H9 (cell line): ENCODE measurements around the gene RAB5A. TPM values are rescaled to one million over a fixed set of nuclear protein-coding genes. Genes with fewer than 3 reads are reported as not detected.

ENCODE experiments used
- DNase-seq: peaks from one replicate; pipeline ENCODE4 v3.0.0-alpha.2; 2017
- H2AFZ ChIP-seq: one replicate; pipeline ENCODE4 v1.6.1; 2013; ENCODE audit warnings: mild to moderate bottlenecking, low read length, control low read depth, moderate library complexity
- H2AK5ac ChIP-seq: 2 replicates; pipeline ENCODE4 v1.6.1; 2013; ENCODE audit warnings: low read length, control low read depth, mixed read lengths; ENCODE audit not compliant: insufficient read length
- H2BK120ac ChIP-seq: one replicate; pipeline ENCODE4 v1.6.1; 2013; ENCODE audit warnings: low read depth, mild to moderate bottlenecking, low read length, control low read depth, inconsistent platforms; ENCODE audit not compliant: poor library complexity, severe bottlenecking
- H2BK12ac ChIP-seq: 2 replicates; pipeline ENCODE4 v1.6.1; 2013; ENCODE audit warnings: low read length, control low read depth, mixed read lengths, low read depth; ENCODE audit not compliant: insufficient read length
- H2BK15ac ChIP-seq: 2 replicates; pipeline ENCODE4 v1.6.1; 2013; ENCODE audit warnings: low read depth, low read length, control low read depth
- H2BK20ac ChIP-seq: one replicate; pipeline ENCODE4 v1.6.1; 2013; ENCODE audit warnings: low read depth, mild to moderate bottlenecking, low read length, control low read depth, inconsistent platforms; ENCODE audit not compliant: poor library complexity, severe bottlenecking
- H2BK5ac ChIP-seq: 2 replicates; pipeline ENCODE4 v1.6.1; 2013; ENCODE audit warnings: low read length, control low read depth, mixed read lengths; ENCODE audit not compliant: insufficient read length
- H3K14ac ChIP-seq: 2 replicates; pipeline ENCODE4 v1.6.1; 2013; ENCODE audit warnings: low read length, control low read depth; ENCODE audit not compliant: insufficient read depth
- H3K18ac ChIP-seq: 2 replicates; pipeline ENCODE4 v1.6.1; 2013; ENCODE audit warnings: low read depth, mild to moderate bottlenecking, mixed read lengths, low read length, control low read depth; ENCODE audit not compliant: insufficient read length
- H3K23ac ChIP-seq: 2 replicates; pipeline ENCODE4 v1.6.1; 2013; ENCODE audit warnings: low read length, control low read depth, mixed read lengths, low read depth; ENCODE audit not compliant: insufficient read length
- H3K23me2 ChIP-seq: 2 replicates; pipeline ENCODE4 v1.6.1; 2013; ENCODE audit warnings: low read depth, mild to moderate bottlenecking, mixed read lengths, low read length, control low read depth; ENCODE audit not compliant: insufficient read length, poor library complexity, severe bottlenecking
- H3K27ac ChIP-seq: 2 replicates; pipeline ENCODE4 v1.5.1; 2013; ENCODE audit warnings: low read length, control low read depth, mixed read lengths, low read depth; ENCODE audit not compliant: insufficient read length
- H3K27me3 ChIP-seq: 2 replicates; pipeline ENCODE4 v1.6.1; 2013; ENCODE audit warnings: low read length, control low read depth, inconsistent platforms; ENCODE audit not compliant: insufficient read depth
- H3K4ac ChIP-seq: 2 replicates; pipeline ENCODE4 v1.6.1; 2013; ENCODE audit warnings: low read depth, mild to moderate bottlenecking, control low read depth, inconsistent platforms, low read length, moderate library complexity
- H3K4me1 ChIP-seq: 2 replicates; pipeline ENCODE4 v1.6.1; 2013; ENCODE audit warnings: low read length, control low read depth, inconsistent platforms; ENCODE audit not compliant: insufficient read depth
- H3K4me2 ChIP-seq: 2 replicates; pipeline ENCODE4 v1.6.1; 2013; ENCODE audit warnings: low read length, control low read depth, mixed read lengths; ENCODE audit not compliant: insufficient read length, insufficient read depth
- H3K56ac ChIP-seq: 2 replicates; pipeline ENCODE4 v1.6.1; 2013; ENCODE audit warnings: low read depth, mild to moderate bottlenecking, mixed read lengths, low read length, control low read depth; ENCODE audit not compliant: insufficient read length
- H3K79me1 ChIP-seq: 2 replicates; pipeline ENCODE4 v1.6.1; 2013; ENCODE audit warnings: low read depth, mild to moderate bottlenecking, moderate library complexity, low read length, control low read depth, inconsistent platforms; ENCODE audit not compliant: insufficient read depth, poor library complexity, severe bottlenecking
- H3K79me2 ChIP-seq: 2 replicates; pipeline ENCODE4 v1.6.1; 2013; ENCODE audit warnings: low read length, control low read depth, inconsistent platforms; ENCODE audit not compliant: insufficient read depth
- H3K9ac ChIP-seq: 2 replicates; pipeline ENCODE4 v1.6.1; 2013; ENCODE audit warnings: low read length, control low read depth, mixed read lengths; ENCODE audit not compliant: insufficient read length; ENCODE audit errors: extremely low read depth
- H3K9me3 ChIP-seq: one replicate; pipeline ENCODE4 v1.6.1; 2013; ENCODE audit warnings: low read depth, low read length, inconsistent platforms; ENCODE audit not compliant: control insufficient read depth
- H3T11ph ChIP-seq: one replicate; pipeline ENCODE4 v1.6.1; 2013; ENCODE audit warnings: mild to moderate bottlenecking, low read length, control low read depth, inconsistent platforms
- H4K20me1 ChIP-seq: one replicate; pipeline ENCODE4 v1.6.1; 2013; ENCODE audit not compliant: control insufficient read depth, insufficient read length, insufficient read depth
- H4K5ac ChIP-seq: 2 replicates; pipeline ENCODE4 v1.6.1; 2013; ENCODE audit warnings: low read depth, mild to moderate bottlenecking, mixed read lengths, low read length, control low read depth; ENCODE audit not compliant: insufficient read length
- H4K8ac ChIP-seq: replicated peaks from 2 replicates; pipeline ENCODE4 v1.6.1; 2013; ENCODE audit warnings: low read length, control low read depth, mixed read lengths, low read depth; ENCODE audit not compliant: insufficient read length
- H4K91ac ChIP-seq: 2 replicates; pipeline ENCODE4 v1.6.1; 2013; ENCODE audit warnings: low read depth, mild to moderate bottlenecking, moderate library complexity, mixed read lengths, low read length, control low read depth; ENCODE audit not compliant: insufficient read length
- H3K27ac Mint-ChIP-seq, 3 experiments: 2 replicates in 2 of 3; 3 replicates in 1 of 3; pipeline ENCODE4 v1.8.0; 2020 to 2021; ENCODE audit warnings: mixed read lengths in 3 of 3, mild to moderate bottlenecking in 1 of 3, moderate library complexity in 1 of 3
- H3K27me3 Mint-ChIP-seq: 2 replicates; pipeline ENCODE4 v1.8.0; 2021; ENCODE audit warnings: low read depth, mild to moderate bottlenecking, moderate library complexity, mixed read lengths
- H3K36me3 Mint-ChIP-seq, 3 experiments: 2 replicates in 2 of 3; 3 replicates in 1 of 3; pipeline ENCODE4 v1.8.0; 2020 to 2021; ENCODE audit warnings: low read depth in 3 of 3, mixed read lengths in 3 of 3; ENCODE audit not compliant: insufficient read depth in 1 of 3
- H3K4me1 Mint-ChIP-seq, 2 experiments: 2 replicates each; pipeline ENCODE4 v1.8.0; 2020; ENCODE audit warnings: mixed read lengths in 2 of 2
- H3K4me3 Mint-ChIP-seq, 2 experiments: 2 replicates in 1 of 2; 3 replicates in 1 of 2; pipeline ENCODE4 v1.8.0; 2020 to 2021; ENCODE audit warnings: mild to moderate bottlenecking in 2 of 2, mixed read lengths in 2 of 2, moderate library complexity in 1 of 2
- H3K9me3 Mint-ChIP-seq, 2 experiments: 2 replicates in 1 of 2; 3 replicates in 1 of 2; pipeline ENCODE4 v1.8.0; 2020; ENCODE audit warnings: mild to moderate bottlenecking in 2 of 2, mixed read lengths in 2 of 2, moderate library complexity in 1 of 2
- WGBS: extraction: QIAGEN DNeasy Blood & Tissue Kit; methylation state at CpG from one replicate; pipeline ENCODE4 v1.1.7; 2013; ENCODE audit warnings: missing lambda C conversion rate, low lambda C conversion rate, mixed read lengths; ENCODE audit not compliant: insufficient read length; ENCODE audit errors: extremely low coverage; 5-methylcytosine and 5-hydroxymethylcytosine counted together
- long read RNA-seq: library from polyadenylated mRNA; unstranded; transcript quantifications from one replicate; pipeline ENCODE4 v2.0.0, GENCODE V29; 2020
- total RNA-seq: library from RNA; stranded (reverse); gene quantifications from 2 replicates; pipeline ENCODE4 v1.2.1, GENCODE V29; 2021
- TF ChIP-seq, protein P1 (sequence below): fragments of 200-600 bp; sonication (generic); conservative IDR thresholded peaks from 3 replicates; pipeline ENCODE4 v1.8.0; 2021; ENCODE audit warnings: antibody characterized with exemption, mild to moderate bottlenecking

Gene RAB5A, protein sequence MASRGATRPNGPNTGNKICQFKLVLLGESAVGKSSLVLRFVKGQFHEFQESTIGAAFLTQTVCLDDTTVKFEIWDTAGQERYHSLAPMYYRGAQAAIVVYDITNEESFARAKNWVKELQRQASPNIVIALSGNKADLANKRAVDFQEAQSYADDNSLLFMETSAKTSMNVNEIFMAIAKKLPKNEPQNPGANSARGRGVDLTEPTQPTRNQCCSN
- total RNA-seq, result 84.8 and 85.2 TPM in 2 replicates
- long read RNA-seq, transcript RAB5A-201 (6 exons, 2,536 nt), result major isoform, 186 of 203 reads
- long read RNA-seq, partial matches to known transcripts, result 1 of 203 reads
- long read RNA-seq, other reads (novel, unspliced or antisense), result 13 of 203 reads

- H2BK12ac ChIP-seq, result peak within 1 kb of the TSS; percentile 82
- H2BK15ac ChIP-seq, result no peak within 1 kb of the TSS
- H2AK5ac ChIP-seq, result no peak within 1 kb of the TSS
- H2BK20ac ChIP-seq, result peak within 1 kb of the TSS; percentile 15
- no CpG with 5 or more reads among the region's 73 CpGs for WGBS
- peaks cover 4% of the 10 kb centered on the region for H3K23me2 ChIP-seq
- H3K79me2 ChIP-seq, result peaks cover 28% of the 10 kb centered on the region; the same call in 1 of the 2 replicates
- H3K14ac ChIP-seq, result peak within 1 kb of the TSS; percentile 98
- H3K9me3 ChIP-seq, result no peaks in the 10 kb centered on the region
- peak within 1 kb of the TSS; percentile 96 for H3K18ac ChIP-seq
- H3K4me2 ChIP-seq, result peak within 1 kb of the TSS; percentile 82
- no peaks in the 10 kb centered on the region for H3K79me1 ChIP-seq
- peak within 1 kb of the TSS; percentile 54 for H4K91ac ChIP-seq
- no peak within 1 kb of the TSS for H2AFZ ChIP-seq
- peak within 1 kb of the TSS; percentile 64 for H4K8ac ChIP-seq
- peak within 1 kb of the TSS; percentile 96 for H2BK120ac ChIP-seq
- peak within 1 kb of the TSS; percentile 85 for H4K5ac ChIP-seq
- Mint-ChIP-seq H3K36me3 (peaks cover 9 to 28% (median 22%) of the 10 kb centered on the region in 3 experiments), H3K4me1 (peaks cover 33 to 40% of the 10 kb centered on the region in 2 experiments), H3K4me3 (peak within 1 kb of the TSS; percentile 99), H3K9me3 (peaks cover 2 to 5% of the 10 kb centered on the region in 2 experiments; a peak in 3 of 5 replicates), H3K27me3 (no peaks in the 10 kb centered on the region; the same call in 1 of the 2 replicates), H3K27ac (peak within 1 kb of the TSS; percentile 100)
- H3T11ph ChIP-seq, result peak within 1 kb of the TSS; percentile 91
- no peak within 1 kb of the TSS for H3K23ac ChIP-seq
- peak within 1 kb of the TSS; percentile 90 for H2BK5ac ChIP-seq
- no peaks in the 10 kb centered on the region for H3K27me3 ChIP-seq
- H3K27ac ChIP-seq, result peak within 1 kb of the TSS; percentile 62
- peak within 1 kb of the TSS; percentile 71; the same call in 1 of the 2 replicates for H3K4ac ChIP-seq
- DNase-seq, result peak; percentile 99
- peak within 1 kb of the TSS; percentile 90 for H3K9ac ChIP-seq
- peaks cover 5% of the 10 kb centered on the region for H4K20me1 ChIP-seq
- TF ChIP-seq, protein P1, sequence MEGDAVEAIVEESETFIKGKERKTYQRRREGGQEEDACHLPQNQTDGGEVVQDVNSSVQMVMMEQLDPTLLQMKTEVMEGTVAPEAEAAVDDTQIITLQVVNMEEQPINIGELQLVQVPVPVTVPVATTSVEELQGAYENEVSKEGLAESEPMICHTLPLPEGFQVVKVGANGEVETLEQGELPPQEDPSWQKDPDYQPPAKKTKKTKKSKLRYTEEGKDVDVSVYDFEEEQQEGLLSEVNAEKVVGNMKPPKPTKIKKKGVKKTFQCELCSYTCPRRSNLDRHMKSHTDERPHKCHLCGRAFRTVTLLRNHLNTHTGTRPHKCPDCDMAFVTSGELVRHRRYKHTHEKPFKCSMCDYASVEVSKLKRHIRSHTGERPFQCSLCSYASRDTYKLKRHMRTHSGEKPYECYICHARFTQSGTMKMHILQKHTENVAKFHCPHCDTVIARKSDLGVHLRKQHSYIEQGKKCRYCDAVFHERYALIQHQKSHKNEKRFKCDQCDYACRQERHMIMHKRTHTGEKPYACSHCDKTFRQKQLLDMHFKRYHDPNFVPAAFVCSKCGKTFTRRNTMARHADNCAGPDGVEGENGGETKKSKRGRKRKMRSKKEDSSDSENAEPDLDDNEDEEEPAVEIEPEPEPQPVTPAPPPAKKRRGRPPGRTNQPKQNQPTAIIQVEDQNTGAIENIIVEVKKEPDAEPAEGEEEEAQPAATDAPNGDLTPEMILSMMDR, result no peak
- H3K4me1 ChIP-seq, result no peaks in the 10 kb centered on the region; the same call in 1 of the 2 replicates
- no peak within 1 kb of the TSS for H3K56ac ChIP-seq
These were observed at the start of gene RAB5A for GRCh38 chr3:19946832-19947548. RAB5A (plus strand) TSS chr3:19947097; CDS start chr3:19950899, 3,802 bp downstream.
